Uterus (tissue), 2 donors: ENCODE data around the gene SLC29A4.

Experiments
- POLR2A ChIP-seq, 2 donors: fragments of 450-650 bp; IDR thresholded peaks; one replicate each; pipeline ENCODE4 v1.6.1; 2016; ENCODE audit warnings: antibody characterized with exemption in 2 of 2, mild to moderate bottlenecking in 1 of 2, moderate library complexity in 1 of 2
- TF ChIP-seq, protein P1 (sequence below), 4 experiments: fragments of 200-600 bp in 2 of 4; fragments of 450-650 bp in 2 of 4; sonication (generic) in 2 of 4; IDR thresholded peaks; one replicate each; pipeline ENCODE4 v1.5.1; 2016 to 2019; ENCODE audit warnings: antibody characterized with exemption in 4 of 4, mild to moderate bottlenecking in 2 of 4, moderate library complexity in 1 of 4

DNA sequence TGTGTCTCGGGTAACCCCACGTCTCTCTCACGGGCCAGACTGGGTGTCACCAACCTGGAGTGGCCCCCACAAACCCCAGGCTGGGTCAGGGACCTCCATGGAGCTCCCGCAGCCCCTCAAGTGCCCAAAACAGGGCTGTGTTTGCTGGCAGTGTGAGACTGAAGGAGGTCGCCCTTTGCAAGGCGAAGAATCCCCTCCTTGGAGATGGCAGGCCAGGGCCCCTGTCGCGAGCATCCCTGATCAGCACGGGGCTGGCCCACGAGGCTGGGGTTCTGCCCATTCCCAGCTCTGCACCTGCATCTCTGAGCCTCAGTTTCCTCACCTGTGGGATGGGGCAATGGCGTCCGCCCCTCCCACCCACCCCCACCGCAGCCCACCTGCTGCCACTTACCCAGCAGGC, 62.4 kb downstream of the SLC29A4 start:
- TF ChIP-seq, protein P1, sequence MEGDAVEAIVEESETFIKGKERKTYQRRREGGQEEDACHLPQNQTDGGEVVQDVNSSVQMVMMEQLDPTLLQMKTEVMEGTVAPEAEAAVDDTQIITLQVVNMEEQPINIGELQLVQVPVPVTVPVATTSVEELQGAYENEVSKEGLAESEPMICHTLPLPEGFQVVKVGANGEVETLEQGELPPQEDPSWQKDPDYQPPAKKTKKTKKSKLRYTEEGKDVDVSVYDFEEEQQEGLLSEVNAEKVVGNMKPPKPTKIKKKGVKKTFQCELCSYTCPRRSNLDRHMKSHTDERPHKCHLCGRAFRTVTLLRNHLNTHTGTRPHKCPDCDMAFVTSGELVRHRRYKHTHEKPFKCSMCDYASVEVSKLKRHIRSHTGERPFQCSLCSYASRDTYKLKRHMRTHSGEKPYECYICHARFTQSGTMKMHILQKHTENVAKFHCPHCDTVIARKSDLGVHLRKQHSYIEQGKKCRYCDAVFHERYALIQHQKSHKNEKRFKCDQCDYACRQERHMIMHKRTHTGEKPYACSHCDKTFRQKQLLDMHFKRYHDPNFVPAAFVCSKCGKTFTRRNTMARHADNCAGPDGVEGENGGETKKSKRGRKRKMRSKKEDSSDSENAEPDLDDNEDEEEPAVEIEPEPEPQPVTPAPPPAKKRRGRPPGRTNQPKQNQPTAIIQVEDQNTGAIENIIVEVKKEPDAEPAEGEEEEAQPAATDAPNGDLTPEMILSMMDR (IDR thresholded peaks at IDR 0.05), result no peak
- no peak for TF ChIP-seq POLR2A (IDR thresholded peaks at IDR 0.05)
